DOHH2 (cell line): ENCODE data around the gene ACD.

Experiments used
- CTCF ChIP-seq: fragments of 200-600 bp; sonication (generic); IDR thresholded peaks from one replicate; pipeline ENCODE4 v1.5.1; 2014; ENCODE audit warnings: antibody characterized with exemption, mild to moderate bottlenecking, low read depth, low read length; ENCODE audit not compliant: poor library complexity, severe bottlenecking
- EZH2phosphoT487 ChIP-seq: fragments of 200-600 bp; sonication (generic); IDR thresholded peaks from 2 replicates; pipeline ENCODE4 v1.6.1; 2017; ENCODE audit warnings: borderline replicate concordance, mild to moderate bottlenecking, antibody characterized with exemption, low read length, moderate library complexity, mixed read lengths

GRCh38 chr16:67685388-67686112 is 25.5 kb upstream of the ACD start:
- TF ChIP-seq CTCF (no peak), EZH2phosphoT487 (no peak)
